ENCODE data around the gene CD48.
"Not testable (repeated sequence)": the region's sequence is repeated elsewhere in the genome, so short reads cannot be mapped to it uniquely, and the experiment has no call there.

Gene CD48

GRCh38 chr1:160713161-160713560 is 1.5 kb upstream of the CD48 start:
- DNase-seq (ENCODE audit: low read depth): no peak

- DNase-seq (ENCODE audit: low read depth): not testable (repeated sequence)
These were observed 981 bp upstream of the CD48 start for GRCh38 chr1:160712525-160713080.

- DNase-seq (ENCODE audit: low read depth): no peak
These were observed 383 bp downstream of the CD48 start for GRCh38 chr1:160711276-160711601.

- no peak for DNase-seq (ENCODE audit: low read depth)
These were observed 937 bp downstream of the CD48 start for GRCh38 chr1:160710517-160711252.

GRCh38 chr1:160709715-160710114 is 1.9 kb downstream of the CD48 start:
- DNase-seq (ENCODE audit: low read depth): no peak

GRCh38 chr1:160708801-160709200 is 2.8 kb downstream of the CD48 start:
- DNase-seq (ENCODE audit: low read depth): no peak

- DNase-seq (ENCODE audit: low read depth): no peak
These were observed 3.5 kb downstream of the CD48 start for GRCh38 chr1:160708118-160708517.

- DNase-seq (ENCODE audit: low read depth): no peak
These were observed 4.2 kb downstream of the CD48 start for GRCh38 chr1:160707236-160708064.

GRCh38 chr1:160706526-160707235 is 4.9 kb downstream of the CD48 start:
- no peak for DNase-seq (ENCODE audit: low read depth)

- no peak for DNase-seq (ENCODE audit: low read depth)
These were observed 5.9 kb downstream of the CD48 start for GRCh38 chr1:160705742-160706141.

- not testable (repeated sequence) for DNase-seq (ENCODE audit: low read depth)
These were observed 6.4 kb downstream of the CD48 start for GRCh38 chr1:160705212-160705621.

GRCh38 chr1:160704250-160704649 is 7.4 kb downstream of the CD48 start:
- no peak for DNase-seq (ENCODE audit: low read depth)

GRCh38 chr1:160702100-160702499 is 9.5 kb downstream of the CD48 start:
- no peak for DNase-seq (ENCODE audit: low read depth)

GRCh38 chr1:160692390-160692789 is 19.2 kb downstream of the CD48 start:
- DNase-seq (ENCODE audit: low read depth): not testable (repeated sequence)

- no peak for DNase-seq (ENCODE audit: low read depth)
These were observed 26.4 kb downstream of the CD48 start for GRCh38 chr1:160685266-160685665.

GRCh38 chr1:160682983-160683865 is 28.4 kb downstream of the CD48 start:
- no peak for DNase-seq (ENCODE audit: low read depth)

- DNase-seq (ENCODE audit: low read depth): no peak
These were observed 29.8 kb downstream of the CD48 start for GRCh38 chr1:160681891-160682140.

GRCh38 chr1:160681066-160681890 is 30.3 kb downstream of the CD48 start:
- DNase-seq (ENCODE audit: low read depth): no peak

GRCh38 chr1:160680399-160680798 is 31.2 kb downstream of the CD48 start:
- no peak for DNase-seq (ENCODE audit: low read depth)

GRCh38 chr1:160679893-160680292 is 31.7 kb downstream of the CD48 start:
- no peak for DNase-seq (ENCODE audit: low read depth)
